ENCODE results near the gene ABTB2. TPM values are rescaled to one million over a fixed set of nuclear protein-coding genes. Genes with fewer than 3 reads are reported as not detected.

The ABTB2 gene
- polyA plus RNA-seq, 1 donor (not counting 4 experiments of a cell fraction or from before 2014, with no cell fraction given), result 1.0 TPM

DNA sequence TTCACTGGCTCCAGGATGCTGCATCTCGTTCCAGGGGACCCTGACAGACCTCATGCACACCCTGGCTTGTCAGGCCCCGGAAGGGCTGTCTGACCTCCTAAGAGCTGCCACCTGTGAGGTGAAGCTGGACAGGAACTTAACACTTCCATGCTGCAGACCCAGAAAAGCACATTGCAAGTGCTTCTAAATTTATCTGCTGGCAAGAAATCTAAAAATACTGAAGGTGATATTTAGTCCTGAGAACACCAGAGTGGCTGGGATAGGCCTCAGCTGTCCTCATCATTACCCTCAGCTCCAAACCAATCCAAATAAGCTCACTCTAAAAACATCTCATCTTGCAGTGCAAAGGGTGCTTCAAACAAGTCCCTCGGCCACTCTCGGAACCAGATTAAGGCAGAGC, 46.7 kb downstream of the ABTB2 start:
- H3K4me1 ChIP-seq (ENCODE audit: control insufficient read depth, extremely low read depth, insufficient read depth, low read length), result peaks cover 20% of the 10 kb centered on the region
- no peak overlapping the region for H3K9ac ChIP-seq (ENCODE audit: control insufficient read depth, extremely low read depth, insufficient read depth, low read length)
- no peak for FAIRE-seq
- H3K36me3 ChIP-seq (ENCODE audit: control insufficient read depth in 2 of 2, extremely low read depth in 1 of 2, insufficient read depth in 2 of 2, low read length in 2 of 2), result no peaks in the 10 kb centered on the region
- H4K20me1 ChIP-seq (ENCODE audit: control insufficient read depth, extremely low read depth, insufficient read depth, low read length), result no peaks in the 10 kb centered on the region
- no peaks in the 10 kb centered on the region for H3K9me3 ChIP-seq (ENCODE audit: control insufficient read depth, low read depth, low read length)
- no peaks in the 10 kb centered on the region for H3K79me2 ChIP-seq (ENCODE audit: control insufficient read depth, insufficient read depth, low read length)
- no peak overlapping the region for H2AFZ ChIP-seq (ENCODE audit: control insufficient read depth, low read length)
- H3K27ac ChIP-seq (ENCODE audit: control insufficient read depth, insufficient read depth, low read length), result no peak overlapping the region
- H3K27me3 ChIP-seq (ENCODE audit: control insufficient read depth, extremely low read depth, insufficient read depth, low read length), result no peaks in the 10 kb centered on the region
- no peaks in the 10 kb centered on the region for H3K9me1 ChIP-seq (ENCODE audit: control insufficient read depth, extremely low read depth, insufficient read depth, low read length)
- no peak overlapping the region for H3K4me2 ChIP-seq (ENCODE audit: control insufficient read depth, extremely low read depth, insufficient read depth, low read depth, low read length)
- dilution Hi-C loops (cut with MboI; ENCODE audit: extremely low pct_ligation_motif_present, low sequenced_read_pairs), result no loop called here
- H3K4me3 ChIP-seq (ENCODE audit: control insufficient read depth in 2 of 3, extremely low read depth in 1 of 3, insufficient read depth in 2 of 3, low read depth in 1 of 3, low read length in 3 of 3), result no peak overlapping the region
- TF ChIP-seq, protein P1, sequence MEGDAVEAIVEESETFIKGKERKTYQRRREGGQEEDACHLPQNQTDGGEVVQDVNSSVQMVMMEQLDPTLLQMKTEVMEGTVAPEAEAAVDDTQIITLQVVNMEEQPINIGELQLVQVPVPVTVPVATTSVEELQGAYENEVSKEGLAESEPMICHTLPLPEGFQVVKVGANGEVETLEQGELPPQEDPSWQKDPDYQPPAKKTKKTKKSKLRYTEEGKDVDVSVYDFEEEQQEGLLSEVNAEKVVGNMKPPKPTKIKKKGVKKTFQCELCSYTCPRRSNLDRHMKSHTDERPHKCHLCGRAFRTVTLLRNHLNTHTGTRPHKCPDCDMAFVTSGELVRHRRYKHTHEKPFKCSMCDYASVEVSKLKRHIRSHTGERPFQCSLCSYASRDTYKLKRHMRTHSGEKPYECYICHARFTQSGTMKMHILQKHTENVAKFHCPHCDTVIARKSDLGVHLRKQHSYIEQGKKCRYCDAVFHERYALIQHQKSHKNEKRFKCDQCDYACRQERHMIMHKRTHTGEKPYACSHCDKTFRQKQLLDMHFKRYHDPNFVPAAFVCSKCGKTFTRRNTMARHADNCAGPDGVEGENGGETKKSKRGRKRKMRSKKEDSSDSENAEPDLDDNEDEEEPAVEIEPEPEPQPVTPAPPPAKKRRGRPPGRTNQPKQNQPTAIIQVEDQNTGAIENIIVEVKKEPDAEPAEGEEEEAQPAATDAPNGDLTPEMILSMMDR (optimal IDR thresholded peaks at IDR 0.05 in 1 of 3, IDR thresholded peaks at IDR 0.05 in 1 of 3, conservative IDR thresholded peaks at IDR 0.05 in 1 of 3; ENCODE audit: extremely low read depth in 1 of 3, insufficient read depth in 2 of 3, low read length in 3 of 3), result no peak
- TF ChIP-seq EZH2 (IDR thresholded peaks at IDR 0.05; ENCODE audit: low read length), result no peak
- no peak for DNase-seq (ENCODE audit: low read depth, low spot score)

DNA sequence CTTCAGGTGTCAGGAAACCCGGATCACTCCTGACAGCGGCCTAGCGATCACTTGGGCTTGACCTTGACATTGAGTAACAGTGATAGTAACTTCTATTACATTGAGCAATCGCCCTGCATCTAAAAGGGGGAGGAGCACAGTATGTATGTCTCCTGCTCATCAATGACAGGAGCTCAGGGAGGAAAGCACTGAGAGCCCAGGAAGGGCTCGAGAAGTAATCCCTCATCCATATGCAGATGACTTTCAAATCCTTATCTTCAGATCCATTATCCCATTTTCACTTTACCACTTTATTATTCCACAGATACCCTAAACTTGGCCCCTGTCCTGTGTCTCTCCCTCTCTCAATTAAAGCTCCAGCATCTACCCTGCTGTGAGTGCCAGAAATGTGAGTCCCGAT, 47.8 kb downstream of the ABTB2 start:
- H3K4me2 ChIP-seq (ENCODE audit: control insufficient read depth, extremely low read depth, insufficient read depth, low read depth, low read length), result no peak overlapping the region
- no peaks in the 10 kb centered on the region for H3K9me1 ChIP-seq (ENCODE audit: control insufficient read depth, extremely low read depth, insufficient read depth, low read length)
- H3K4me3 ChIP-seq (ENCODE audit: control insufficient read depth in 2 of 3, extremely low read depth in 1 of 3, insufficient read depth in 2 of 3, low read depth in 1 of 3, low read length in 3 of 3), result no peak overlapping the region
- H3K27ac ChIP-seq (ENCODE audit: control insufficient read depth, insufficient read depth, low read length), result no peak overlapping the region
- FAIRE-seq (no peak), DNase-seq (ENCODE audit: low read depth, low spot score) (no peak)
- H3K36me3 ChIP-seq (ENCODE audit: control insufficient read depth in 2 of 2, extremely low read depth in 1 of 2, insufficient read depth in 2 of 2, low read length in 2 of 2), result no peaks in the 10 kb centered on the region
- TF ChIP-seq EZH2 (IDR thresholded peaks at IDR 0.05; ENCODE audit: low read length), result no peak
- TF ChIP-seq, protein P1 (optimal IDR thresholded peaks at IDR 0.05 in 1 of 3, IDR thresholded peaks at IDR 0.05 in 1 of 3, conservative IDR thresholded peaks at IDR 0.05 in 1 of 3; ENCODE audit: extremely low read depth in 1 of 3, insufficient read depth in 2 of 3, low read length in 3 of 3), result no peak
- H3K4me1 ChIP-seq (ENCODE audit: control insufficient read depth, extremely low read depth, insufficient read depth, low read length), result peaks cover 20% of the 10 kb centered on the region
- H3K9me3 ChIP-seq (ENCODE audit: control insufficient read depth, low read depth, low read length), result no peaks in the 10 kb centered on the region
- no peak overlapping the region for H3K9ac ChIP-seq (ENCODE audit: control insufficient read depth, extremely low read depth, insufficient read depth, low read length)
- H2AFZ ChIP-seq (ENCODE audit: control insufficient read depth, low read length), result no peak overlapping the region
- H3K27me3 ChIP-seq (ENCODE audit: control insufficient read depth, extremely low read depth, insufficient read depth, low read length), result no peaks in the 10 kb centered on the region
- dilution Hi-C loops (cut with MboI; ENCODE audit: extremely low pct_ligation_motif_present, low sequenced_read_pairs), result no loop called here
- no peaks in the 10 kb centered on the region for H4K20me1 ChIP-seq (ENCODE audit: control insufficient read depth, extremely low read depth, insufficient read depth, low read length)
- no peaks in the 10 kb centered on the region for H3K79me2 ChIP-seq (ENCODE audit: control insufficient read depth, insufficient read depth, low read length)

Measured in keratinocyte (primary cell).